Naive thymus-derived CD8-positive, alpha-beta T cell (primary cell): ENCODE measurements around the gene REPS1. TPM values are rescaled to one million over a fixed set of nuclear protein-coding genes. Genes with fewer than 3 reads are reported as not detected.

Experiments
- ATAC-seq, 2 donors: fragments of 150-1000 bp; cut with Tn5 transposase in 1 of 2; sonication (Bioruptor Pico), chemical (Tn5 transposase) in 1 of 2; 1 replicate in 1 of 2; 2 replicates in 1 of 2; pipeline ENCODE4 v1.10.0; 2021; ENCODE audit warnings: mild to moderate bottlenecking in 2 of 2, moderate library complexity in 2 of 2
- POLR2A ChIA-PET: fragments of 350-600 bp; sonication (Branson Sonifier 250); formaldehyde crosslinking; loops from one replicate; lab custom pipeline; 2021; ENCODE audit warnings: antibody characterized with exemption; lab: Charles Lee
- DNase-seq, 10 donors: peaks; one replicate each; pipeline versions ENCODE4 v3.0.0 to v3.0.0-alpha.2; 2020 to 2022
- H3K27ac Mint-ChIP-seq, 10 donors: one replicate each; pipeline ENCODE4 v1.8.0; 2020 to 2022; ENCODE audit warnings: mild to moderate bottlenecking in 10 of 10, mixed read lengths in 10 of 10, moderate library complexity in 4 of 10, inconsistent platforms in 1 of 10
- H3K27me3 Mint-ChIP-seq, 5 donors: one replicate each; pipeline ENCODE4 v1.8.0; 2021 to 2022; ENCODE audit warnings: mixed read lengths in 5 of 5
- H3K36me3 Mint-ChIP-seq, 3 donors: one replicate each; pipeline ENCODE4 v1.8.0; 2020 to 2022; ENCODE audit warnings: mixed read lengths in 3 of 3, mild to moderate bottlenecking in 2 of 3, inconsistent platforms in 1 of 3
- H3K4me1 Mint-ChIP-seq, 4 donors: one replicate each; pipeline ENCODE4 v1.8.0; 2021 to 2022; ENCODE audit warnings: mixed read lengths in 4 of 4
- H3K4me3 Mint-ChIP-seq, 10 donors: one replicate each; pipeline ENCODE4 v1.8.0; 2020 to 2022; ENCODE audit warnings: mild to moderate bottlenecking in 10 of 10, mixed read lengths in 10 of 10, moderate library complexity in 6 of 10, inconsistent platforms in 1 of 10
- H3K9me3 Mint-ChIP-seq, 9 donors: one replicate each; pipeline ENCODE4 v1.8.0; 2020 to 2022; ENCODE audit warnings: mixed read lengths in 9 of 9, mild to moderate bottlenecking in 3 of 9, inconsistent platforms in 1 of 9, moderate library complexity in 1 of 9
- polyA plus RNA-seq, 3 donors: library from polyadenylated mRNA; unstranded; fragments of 300-500 nt; fragmentation: Illumina TruSeq; gene quantifications; one replicate each; pipeline ENCODE4 v1.2.3, GENCODE V29; 2021
- total RNA-seq, 8 experiments: library from RNA in 2 of 8; stranded (reverse) in 2 of 8; gene quantifications; one replicate each; pipeline ENCODE4 v1.2.3 and lab custom pipeline; 2021 to 2026

REPS1 gene
- total and polyA plus RNA-seq, 5 experiments from 2014 or later, result 19.4 to 70.0 (median 45.3) TPM

- no peak overlapping the region for H3K4me3 Mint-ChIP-seq
- no peaks in the 10 kb centered on the region for H3K9me3 Mint-ChIP-seq
- peaks cover 0 to 2% (median 0%) of the 10 kb centered on the region in 3 donors for H3K36me3 Mint-ChIP-seq
- POLR2A ChIA-PET, result no interaction called here
- H3K4me1 Mint-ChIP-seq, result peaks cover 14 to 53% (median 41%) of the 10 kb centered on the region in 4 donors
- ATAC-seq, result no peak
- H3K27me3 Mint-ChIP-seq, result no peaks in the 10 kb centered on the region
- no peak for DNase-seq
- no peak overlapping the region for H3K27ac Mint-ChIP-seq
Measured at GRCh38 chr6:138964012-138964411, 24.0 kb downstream of the REPS1 start.

DNA sequence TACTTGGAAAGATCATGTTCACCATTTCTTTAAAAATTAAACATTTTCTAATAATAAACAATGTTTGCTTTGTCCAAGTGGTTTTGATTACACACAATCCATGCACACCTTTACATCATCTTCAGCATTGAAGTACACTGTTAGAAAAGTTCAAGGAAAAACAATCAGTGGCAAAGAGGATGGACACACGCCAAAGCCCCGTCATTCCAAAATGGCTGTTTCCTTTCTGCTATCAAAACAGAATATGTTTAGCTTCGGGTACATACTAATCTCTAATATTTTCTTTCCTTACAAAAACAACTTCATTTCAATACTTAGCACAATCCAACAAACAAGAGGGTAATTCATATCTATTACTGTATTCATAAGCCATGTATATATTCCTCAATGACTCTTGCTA lies 24.5 kb downstream of the REPS1 start:
- no peaks in the 10 kb centered on the region for H3K27me3 Mint-ChIP-seq
- H3K27ac Mint-ChIP-seq, result no peak overlapping the region
- ATAC-seq (no peak), DNase-seq (no peak)
- H3K4me1 Mint-ChIP-seq, result peaks cover 15 to 53% (median 42%) of the 10 kb centered on the region in 4 donors
- POLR2A ChIA-PET, result interaction anchor here (0.9 kb wide), 1 partner anchor 9 kb away, joined by 3 read pairs; no protein-coding TSS in a partner anchor
- peaks cover 0 to 2% (median 0%) of the 10 kb centered on the region in 3 donors for H3K36me3 Mint-ChIP-seq
- no peaks in the 10 kb centered on the region for H3K9me3 Mint-ChIP-seq
- H3K4me3 Mint-ChIP-seq, result no peak overlapping the region

DNA sequence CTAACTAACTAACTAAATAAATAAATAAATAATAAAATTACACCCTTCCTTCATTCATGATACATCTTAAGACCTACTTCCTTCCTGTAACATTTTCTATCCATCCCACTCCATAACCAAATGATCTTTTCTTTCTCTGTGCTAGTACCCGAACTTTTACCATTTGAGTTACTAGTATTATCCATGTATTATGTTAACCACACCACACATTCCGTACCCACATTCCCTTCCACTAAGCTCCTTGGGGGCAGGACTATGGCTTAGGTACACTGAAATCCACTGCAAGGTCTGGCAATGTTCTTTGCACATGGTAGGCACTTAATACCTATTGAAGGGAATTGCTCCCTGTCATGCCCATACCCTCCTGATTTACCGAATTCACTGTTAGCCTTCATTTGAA lies 24.9 kb downstream of the REPS1 start:
- Mint-ChIP-seq H3K27me3 (no peaks in the 10 kb centered on the region), H3K27ac (no peak overlapping the region), H3K4me1 (peaks cover 17 to 55% (median 46%) of the 10 kb centered on the region in 4 donors), H3K4me3 (no peak overlapping the region), H3K9me3 (no peaks in the 10 kb centered on the region), H3K36me3 (peaks cover 0 to 2% (median 0%) of the 10 kb centered on the region in 3 donors)
- POLR2A ChIA-PET, result interaction anchor here (0.9 kb wide), 1 partner anchor 9 kb away, joined by 3 read pairs; no protein-coding TSS in a partner anchor
- no peak for DNase-seq
- ATAC-seq, result no peak

DNA sequence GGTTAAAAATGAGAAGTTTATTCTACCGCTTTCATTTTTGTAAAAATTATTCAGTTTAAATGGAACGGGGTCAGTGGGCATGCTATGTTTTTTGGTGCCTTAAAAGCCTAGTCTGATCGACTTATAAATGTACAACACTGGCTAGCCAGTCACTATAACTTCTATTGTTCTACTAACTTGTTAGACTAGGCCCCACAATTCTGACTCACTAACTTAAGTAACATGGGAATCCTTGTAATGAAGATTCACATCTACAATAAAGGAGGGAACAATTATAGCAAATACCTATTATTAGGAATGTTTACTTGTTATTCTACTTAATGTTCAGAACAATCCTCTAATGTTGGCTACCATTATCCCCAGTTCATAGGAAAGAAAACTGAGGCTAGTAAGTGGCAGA lies 28.5 kb downstream of the REPS1 start:
- POLR2A ChIA-PET, result no interaction called here
- Mint-ChIP-seq H3K36me3 (peaks cover 0 to 8% (median 0%) of the 10 kb centered on the region in 3 donors), H3K4me3 (peak overlapping the region in 3 of 10 donors; percentile 30 to 58 (median 31)), H3K9me3 (no peaks in the 10 kb centered on the region), H3K27me3 (no peaks in the 10 kb centered on the region), H3K27ac (peak overlapping the region in 2 of 10 donors; percentile 20 to 65), H3K4me1 (peaks cover 28 to 63% (median 53%) of the 10 kb centered on the region in 4 donors)
- no peak for DNase-seq
- no peak for ATAC-seq

DNA sequence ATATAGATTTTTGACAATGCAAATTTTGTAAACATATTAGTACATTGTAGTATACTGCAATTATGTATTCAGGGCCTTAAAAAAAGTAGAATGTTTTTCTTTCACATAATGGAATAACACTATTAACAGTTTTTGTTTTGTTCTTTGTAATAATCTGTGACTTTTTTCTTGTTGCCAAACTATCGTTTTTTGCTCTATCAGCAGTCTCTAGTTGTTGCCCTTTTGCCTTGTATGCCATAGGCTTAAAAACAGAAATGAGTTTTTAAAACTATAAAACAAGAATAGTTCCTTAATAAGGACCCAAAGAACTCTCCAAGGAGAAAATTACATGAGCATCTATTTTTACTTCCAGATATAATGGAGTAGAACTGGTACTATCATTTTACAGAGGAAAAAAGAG lies 29.5 kb downstream of the REPS1 start:
- H3K4me3 Mint-ChIP-seq, result peak overlapping the region in 8 of 10 donors; percentile 45 to 79 (median 56)
- peaks cover 0 to 1% (median 0%) of the 10 kb centered on the region in 9 donors for H3K9me3 Mint-ChIP-seq
- no peaks in the 10 kb centered on the region for H3K27me3 Mint-ChIP-seq
- peaks cover 33 to 71% (median 59%) of the 10 kb centered on the region in 4 donors for H3K4me1 Mint-ChIP-seq
- H3K36me3 Mint-ChIP-seq, result peaks cover 3 to 14% (median 5%) of the 10 kb centered on the region in 3 donors
- H3K27ac Mint-ChIP-seq, result peak overlapping the region; percentile 8 to 80 (median 34)
- POLR2A ChIA-PET, result no interaction called here
- DNase-seq, result no peak
- ATAC-seq, result no peak

DNA sequence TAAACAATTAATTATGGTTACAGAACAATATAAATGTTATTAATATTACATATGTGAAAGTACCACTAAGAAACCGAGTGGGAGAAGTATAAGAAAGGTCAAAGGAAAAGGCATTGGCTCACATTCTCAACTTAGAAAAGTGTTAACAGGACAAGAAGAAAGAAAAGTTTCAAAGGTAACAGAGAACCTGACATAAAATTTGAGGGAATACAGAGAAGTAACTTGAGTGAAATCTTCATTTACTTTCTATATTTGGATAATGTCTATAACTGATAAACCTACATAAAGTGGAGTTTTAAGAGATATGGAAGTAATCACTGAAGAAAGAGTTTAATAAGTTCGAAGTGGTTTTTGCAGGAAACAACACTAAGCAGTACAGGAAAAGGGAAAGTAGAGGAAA lies 30.1 kb downstream of the REPS1 start:
- Mint-ChIP-seq H3K27ac (peak overlapping the region in 5 of 10 donors; percentile 8 to 65 (median 43)), H3K9me3 (peaks cover 0 to 1% (median 0%) of the 10 kb centered on the region in 9 donors), H3K36me3 (peaks cover 3 to 14% (median 5%) of the 10 kb centered on the region in 3 donors), H3K4me1 (peaks cover 33 to 78% (median 64%) of the 10 kb centered on the region in 4 donors), H3K4me3 (peak overlapping the region in 8 of 10 donors; percentile 36 to 79 (median 54)), H3K27me3 (no peaks in the 10 kb centered on the region)
- POLR2A ChIA-PET, result no interaction called here
- ATAC-seq (no peak), DNase-seq (no peak)

GRCh38 chr6:138957484-138957883 lies 30.6 kb downstream of the REPS1 start:
- Mint-ChIP-seq H3K9me3 (peaks cover 0 to 1% (median 0%) of the 10 kb centered on the region in 9 donors), H3K4me1 (peaks cover 33 to 80% (median 68%) of the 10 kb centered on the region in 4 donors), H3K36me3 (peaks cover 3 to 14% (median 5%) of the 10 kb centered on the region in 3 donors), H3K4me3 (peak overlapping the region in 6 of 10 donors; percentile 11 to 58 (median 18)), H3K27ac (peak overlapping the region in 6 of 10 donors; percentile 4 to 65 (median 26)), H3K27me3 (no peaks in the 10 kb centered on the region)
- DNase-seq (no peak), ATAC-seq (no peak)
- POLR2A ChIA-PET, result no interaction called here

DNA sequence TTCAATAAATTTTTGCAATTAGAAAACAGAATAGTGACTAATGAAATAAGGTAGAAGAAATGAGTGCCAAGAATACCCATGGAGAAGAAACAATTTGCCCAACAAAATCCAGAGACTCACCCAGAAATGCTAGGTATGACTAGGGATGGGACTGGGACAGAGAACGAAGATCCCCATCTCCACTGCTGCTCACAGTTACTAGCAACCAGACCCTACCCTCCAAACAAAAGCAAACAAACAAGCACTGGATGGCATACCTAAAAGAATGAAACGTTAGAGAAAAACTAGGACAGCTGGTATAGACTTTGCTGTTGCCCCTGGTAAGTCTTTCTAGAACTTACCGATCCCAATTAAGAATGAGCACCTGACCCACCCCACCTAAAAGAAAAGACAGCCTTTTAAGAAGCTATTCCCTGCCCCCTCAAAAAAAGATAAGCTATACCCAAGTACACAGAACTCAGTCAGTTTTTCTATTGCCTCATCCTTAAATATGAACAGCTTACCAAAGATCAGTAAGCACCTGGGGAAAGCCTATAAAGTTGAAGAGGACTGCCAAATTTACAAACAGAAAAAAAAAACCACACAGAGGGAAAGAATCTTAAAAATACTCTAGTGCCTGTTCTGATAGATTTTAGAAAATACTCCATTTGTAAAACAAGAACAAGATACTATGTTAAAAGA lies 31.7 kb downstream of the REPS1 start:
- Mint-ChIP-seq H3K9me3 (peaks cover 0 to 1% (median 0%) of the 10 kb centered on the region in 9 donors), H3K4me1 (peaks cover 35 to 87% (median 77%) of the 10 kb centered on the region in 4 donors), H3K27me3 (no peaks in the 10 kb centered on the region), H3K4me3 (peak overlapping the region in 3 of 10 donors; percentile 2 to 23 (median 16)), H3K27ac (peak overlapping the region in 5 of 10 donors; percentile 1 to 65 (median 42)), H3K36me3 (peaks cover 3 to 11% (median 5%) of the 10 kb centered on the region in 3 donors)
- POLR2A ChIA-PET, result interaction anchor here (0.6 to 1.1 kb wide), 2 partner anchors 15 to 20 kb away, joined by 3 read pairs; no protein-coding TSS in a partner anchor
- no peak for DNase-seq
- no peak for ATAC-seq

- no peak overlapping the region for H3K4me3 Mint-ChIP-seq
- H3K27me3 Mint-ChIP-seq, result no peaks in the 10 kb centered on the region
- H3K4me1 Mint-ChIP-seq, result peaks cover 29 to 80% (median 72%) of the 10 kb centered on the region in 4 donors
- no peak overlapping the region for H3K27ac Mint-ChIP-seq
- DNase-seq, result no peak
- POLR2A ChIA-PET, result interaction anchor here (0.6 to 1.0 kb wide), 2 partner anchors 8 to 1222 kb away, joined by 3 to 4 read pairs; no protein-coding TSS in a partner anchor
- no peak for ATAC-seq
- H3K36me3 Mint-ChIP-seq, result peaks cover 3 to 11% (median 5%) of the 10 kb centered on the region in 3 donors
- H3K9me3 Mint-ChIP-seq, result peaks cover 0 to 1% (median 0%) of the 10 kb centered on the region in 9 donors
Measured at GRCh38 chr6:138955262-138955661, 32.8 kb downstream of the REPS1 start.

GRCh38 chr6:138953451-138953850 lies 34.6 kb downstream of the REPS1 start:
- Mint-ChIP-seq H3K4me1 (peaks cover 29 to 78% (median 72%) of the 10 kb centered on the region in 4 donors), H3K4me3 (no peak overlapping the region), H3K36me3 (peaks cover 3 to 11% (median 5%) of the 10 kb centered on the region in 3 donors), H3K27ac (peak overlapping the region in 3 of 10 donors; percentile 24 to 73 (median 59)), H3K27me3 (no peaks in the 10 kb centered on the region), H3K9me3 (peaks cover 0 to 1% (median 0%) of the 10 kb centered on the region in 9 donors)
- ATAC-seq (no peak), DNase-seq (no peak)
- POLR2A ChIA-PET, result no interaction called here

DNA sequence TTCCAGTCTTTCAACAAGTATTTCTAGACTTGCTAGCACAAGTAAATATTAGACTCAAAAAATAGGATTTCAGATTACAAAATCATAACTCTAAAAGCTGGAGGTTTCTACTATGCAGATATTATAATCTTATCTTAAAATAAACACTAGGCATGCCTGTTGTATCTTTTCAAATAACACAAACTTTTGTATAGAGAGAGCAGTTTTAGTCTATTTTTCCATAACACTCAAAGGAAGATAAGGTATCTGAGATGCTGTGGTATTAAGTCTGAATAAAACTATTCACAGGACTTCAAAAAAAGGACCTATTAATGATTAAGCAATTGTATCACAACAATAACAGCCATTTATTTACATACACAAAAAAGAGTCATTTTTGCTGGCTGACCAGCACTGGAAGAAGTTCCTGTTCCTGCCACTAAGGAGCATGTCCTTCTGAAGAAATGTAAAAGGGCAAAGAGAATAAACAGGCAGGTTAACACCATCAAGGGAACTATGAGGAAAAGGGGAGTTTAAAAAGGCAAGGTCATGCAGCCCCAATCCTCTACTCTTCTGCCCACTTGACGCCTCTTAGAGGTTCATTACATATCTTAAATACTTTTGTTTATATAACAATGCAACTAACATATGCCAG lies 39.4 kb downstream of the REPS1 start:
- H3K4me3 Mint-ChIP-seq, result no peak overlapping the region
- H3K27ac Mint-ChIP-seq, result peak overlapping the region in 5 of 10 donors; percentile 26 to 58 (median 38)
- DNase-seq (no peak), ATAC-seq (no peak)
- H3K4me1 Mint-ChIP-seq, result peaks cover 14 to 65% (median 56%) of the 10 kb centered on the region in 4 donors
- POLR2A ChIA-PET, result no interaction called here
- H3K27me3 Mint-ChIP-seq, result no peaks in the 10 kb centered on the region
- no peaks in the 10 kb centered on the region for H3K9me3 Mint-ChIP-seq
- H3K36me3 Mint-ChIP-seq, result peaks cover 0 to 35% (median 14%) of the 10 kb centered on the region in 3 donors

DNA sequence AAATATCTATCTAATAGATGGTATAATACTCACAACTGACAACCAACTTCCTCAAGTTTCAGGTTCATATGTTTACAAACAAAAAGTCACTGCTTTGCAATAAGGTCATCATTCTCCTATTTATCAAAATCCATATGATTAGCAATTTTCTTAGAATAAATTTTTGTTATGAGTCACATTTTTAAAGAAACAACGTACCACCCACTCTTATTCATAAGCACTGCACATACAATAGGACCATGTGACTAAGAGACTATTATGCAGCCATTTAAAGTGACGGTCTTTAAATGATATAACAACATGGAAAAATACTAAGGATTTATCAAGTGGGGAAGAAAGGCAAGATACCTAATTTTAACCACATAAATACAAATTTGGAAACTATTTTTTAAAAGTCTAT lies 40.0 kb downstream of the REPS1 start:
- Mint-ChIP-seq H3K27me3 (no peaks in the 10 kb centered on the region), H3K27ac (peak overlapping the region in 4 of 10 donors; percentile 47 to 88 (median 53)), H3K9me3 (no peaks in the 10 kb centered on the region), H3K36me3 (peaks cover 0 to 40% (median 19%) of the 10 kb centered on the region in 3 donors), H3K4me1 (peaks cover 13 to 58% (median 51%) of the 10 kb centered on the region in 4 donors), H3K4me3 (peak overlapping the region in 2 of 10 donors; percentile 1 to 12)
- no peak for ATAC-seq
- POLR2A ChIA-PET, result interaction anchor here (0.6 kb wide), 1 partner anchor 223 kb away, joined by 3 read pairs; no protein-coding TSS in a partner anchor
- no peak for DNase-seq
